Loucy (cell line): ENCODE results near the gene RTN4.

Experiments
- EZH2phosphoT487 ChIP-seq: fragments of 200-600 bp; IDR thresholded peaks from 2 replicates; pipeline ENCODE4 v1.6.1; 2018; ENCODE audit warnings: antibody characterized with exemption, mild to moderate bottlenecking, moderate library complexity, borderline replicate concordance
- TF ChIP-seq, protein P1 (sequence below): fragments of 200-600 bp; sonication (generic); conservative IDR thresholded peaks from 2 replicates; pipeline ENCODE4 v1.5.1; 2014; ENCODE audit warnings: mild to moderate bottlenecking, antibody characterized with exemption, low read length

DNA sequence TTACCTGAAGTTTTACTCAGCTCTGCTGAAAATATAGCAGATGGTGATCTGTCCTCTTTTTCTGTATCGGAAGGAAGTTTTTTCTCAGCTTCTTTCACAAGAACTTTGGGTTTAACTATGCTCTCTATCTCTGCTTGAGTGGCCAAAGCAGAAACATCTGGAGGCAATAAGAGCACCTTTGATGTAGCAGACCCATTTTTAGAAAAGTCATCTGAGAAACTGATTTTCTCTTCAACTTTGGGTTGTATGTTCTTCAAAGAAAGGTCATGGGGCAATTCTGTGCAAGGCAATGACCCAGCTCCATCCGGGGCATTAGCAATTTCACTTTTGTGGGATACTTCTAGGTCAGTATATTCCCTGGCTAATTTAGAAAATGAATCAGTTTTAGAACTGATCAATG lies 25.2 kb downstream of the RTN4 start:
- TF ChIP-seq, protein P1, sequence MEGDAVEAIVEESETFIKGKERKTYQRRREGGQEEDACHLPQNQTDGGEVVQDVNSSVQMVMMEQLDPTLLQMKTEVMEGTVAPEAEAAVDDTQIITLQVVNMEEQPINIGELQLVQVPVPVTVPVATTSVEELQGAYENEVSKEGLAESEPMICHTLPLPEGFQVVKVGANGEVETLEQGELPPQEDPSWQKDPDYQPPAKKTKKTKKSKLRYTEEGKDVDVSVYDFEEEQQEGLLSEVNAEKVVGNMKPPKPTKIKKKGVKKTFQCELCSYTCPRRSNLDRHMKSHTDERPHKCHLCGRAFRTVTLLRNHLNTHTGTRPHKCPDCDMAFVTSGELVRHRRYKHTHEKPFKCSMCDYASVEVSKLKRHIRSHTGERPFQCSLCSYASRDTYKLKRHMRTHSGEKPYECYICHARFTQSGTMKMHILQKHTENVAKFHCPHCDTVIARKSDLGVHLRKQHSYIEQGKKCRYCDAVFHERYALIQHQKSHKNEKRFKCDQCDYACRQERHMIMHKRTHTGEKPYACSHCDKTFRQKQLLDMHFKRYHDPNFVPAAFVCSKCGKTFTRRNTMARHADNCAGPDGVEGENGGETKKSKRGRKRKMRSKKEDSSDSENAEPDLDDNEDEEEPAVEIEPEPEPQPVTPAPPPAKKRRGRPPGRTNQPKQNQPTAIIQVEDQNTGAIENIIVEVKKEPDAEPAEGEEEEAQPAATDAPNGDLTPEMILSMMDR: no peak
- TF ChIP-seq EZH2phosphoT487: no peak
